IPS-18c (cell line): ENCODE results near the gene MOB2.

Experiments
- H3K4me3 ChIP-seq: 2 replicates; pipeline ENCODE4 v1.7.0; 2013; ENCODE audit warnings: low read depth, mild to moderate bottlenecking, low read length, moderate library complexity; ENCODE audit not compliant: insufficient read depth
- H3K9me3 ChIP-seq: one replicate; pipeline ENCODE4 v1.6.1; 2013; ENCODE audit warnings: mild to moderate bottlenecking, low read length, moderate library complexity; ENCODE audit not compliant: control insufficient read depth, insufficient read depth

The MOB2 gene

GRCh38 chr11:1509626-1510255 is 23.2 kb upstream of the MOB2 start:
- H3K4me3 ChIP-seq = no peak overlapping the region
- H3K9me3 ChIP-seq = no peaks in the 10 kb centered on the region

- H3K9me3 ChIP-seq = no peaks in the 10 kb centered on the region
- H3K4me3 ChIP-seq = no peak overlapping the region
Observed at GRCh38 chr11:1508986-1509385, 22.4 kb upstream of the MOB2 start.

GRCh38 chr11:1508491-1508891 is 21.9 kb upstream of the MOB2 start:
- H3K4me3 ChIP-seq = no peak overlapping the region
- H3K9me3 ChIP-seq = no peaks in the 10 kb centered on the region

- no peak overlapping the region for H3K4me3 ChIP-seq
- no peaks in the 10 kb centered on the region for H3K9me3 ChIP-seq
Observed at GRCh38 chr11:1507381-1508140, 21.0 kb upstream of the MOB2 start.

GRCh38 chr11:1506981-1507380 is 20.4 kb upstream of the MOB2 start:
- no peaks in the 10 kb centered on the region for H3K9me3 ChIP-seq
- H3K4me3 ChIP-seq = no peak overlapping the region

GRCh38 chr11:1505480-1505879 is 18.9 kb upstream of the MOB2 start:
- no peak overlapping the region for H3K4me3 ChIP-seq
- no peaks in the 10 kb centered on the region for H3K9me3 ChIP-seq

GRCh38 chr11:1504581-1505290 is 18.2 kb upstream of the MOB2 start:
- H3K9me3 ChIP-seq = no peaks in the 10 kb centered on the region
- H3K4me3 ChIP-seq = no peak overlapping the region

- Histone ChIP-seq H3K9me3 (no peaks in the 10 kb centered on the region), H3K4me3 (no peak overlapping the region)
Observed at GRCh38 chr11:1504138-1504537, 17.6 kb upstream of the MOB2 start.

GRCh38 chr11:1503708-1504104 is 17.1 kb upstream of the MOB2 start:
- no peaks in the 10 kb centered on the region for H3K9me3 ChIP-seq

GRCh38 chr11:1502954-1503707 is 16.6 kb upstream of the MOB2 start:
- Histone ChIP-seq H3K9me3 (no peaks in the 10 kb centered on the region), H3K4me3 (no peak overlapping the region)

More at GRCh38 chr11:1503708-1504104, 17.1 kb upstream of the MOB2 start:
- no peak overlapping the region for H3K4me3 ChIP-seq

- Histone ChIP-seq H3K9me3 (no peaks in the 10 kb centered on the region), H3K4me3 (no peak overlapping the region)
Observed at GRCh38 chr11:1502168-1502953, 15.8 kb upstream of the MOB2 start.

GRCh38 chr11:1501421-1502167 is 15.0 kb upstream of the MOB2 start:
- H3K4me3 ChIP-seq = no peak overlapping the region
- peaks cover 2% of the 10 kb centered on the region for H3K9me3 ChIP-seq

GRCh38 chr11:1500466-1501420 is 14.2 kb upstream of the MOB2 start:
- Histone ChIP-seq H3K4me3 (no peak overlapping the region), H3K9me3 (peaks cover 2% of the 10 kb centered on the region)

- no peak overlapping the region for H3K4me3 ChIP-seq
- peaks cover 2% of the 10 kb centered on the region for H3K9me3 ChIP-seq
Observed at GRCh38 chr11:1499899-1500298, 13.3 kb upstream of the MOB2 start.

GRCh38 chr11:1499261-1499890 is 12.8 kb upstream of the MOB2 start:
- H3K9me3 ChIP-seq = peaks cover 2% of the 10 kb centered on the region
- H3K4me3 ChIP-seq = no peak overlapping the region
